IMR-90 (cell line): ENCODE results near the gene EEPD1.

Experiments
- CEBPB ChIP-seq: IDR thresholded peaks from 2 replicates; pipeline ENCODE4 v1.6.1; 2012; ENCODE audit warnings: low read depth, low read length, improper control_type of control experiment
- FOS ChIP-seq: fragments of 150-350 bp; IDR thresholded peaks from 2 replicates; pipeline ENCODE4 v1.6.1; 2016; ENCODE audit warnings: low read depth, low read length
- MAFK ChIP-seq: IDR thresholded peaks from 2 replicates; pipeline ENCODE4 v1.6.1; 2012; ENCODE audit warnings: low read depth, low read length, improper control_type of control experiment
- MXI1 ChIP-seq: IDR thresholded peaks from 2 replicates; pipeline ENCODE4 v1.6.1; 2012; ENCODE audit warnings: low read depth, mild to moderate bottlenecking, low read length, moderate library complexity, borderline replicate concordance
- NFE2L2 ChIP-seq: fragments of 150-350 bp; IDR thresholded peaks from 2 replicates; pipeline ENCODE4 v1.6.1; 2016; ENCODE audit warnings: low read depth, mild to moderate bottlenecking, low read length
- POLR2A ChIP-seq: IDR thresholded peaks from 2 replicates; pipeline ENCODE4 v1.6.1; 2012; ENCODE audit warnings: mild to moderate bottlenecking, low read depth, low read length
- RAD21 ChIP-seq: IDR thresholded peaks from 2 replicates; pipeline ENCODE4 v1.6.1; 2012; ENCODE audit warnings: low read length, improper control_type of control experiment
- RFX5 ChIP-seq: IDR thresholded peaks from 2 replicates; pipeline ENCODE4 v1.8.0; 2012; ENCODE audit warnings: low read depth, mild to moderate bottlenecking, low read length, moderate library complexity
- SMC3 ChIP-seq: fragments of 150-350 bp; IDR thresholded peaks from 2 replicates; pipeline ENCODE4 v1.6.1; 2016; ENCODE audit warnings: low read depth, mild to moderate bottlenecking, antibody characterized with exemption, low read length, moderate library complexity
- TF ChIP-seq, protein P1 (sequence below): conservative IDR thresholded peaks from 2 replicates; pipeline ENCODE4 v1.5.1; 2012; ENCODE audit warnings: mild to moderate bottlenecking, low read depth, low read length, improper control_type of control experiment
- TF ChIP-seq, protein P2 (sequence below): fragments of 150-350 bp; IDR thresholded peaks from 2 replicates; pipeline ENCODE4 v1.6.1; 2017; ENCODE audit warnings: mild to moderate bottlenecking, antibody characterized with exemption, low read length, low read depth

DNA sequence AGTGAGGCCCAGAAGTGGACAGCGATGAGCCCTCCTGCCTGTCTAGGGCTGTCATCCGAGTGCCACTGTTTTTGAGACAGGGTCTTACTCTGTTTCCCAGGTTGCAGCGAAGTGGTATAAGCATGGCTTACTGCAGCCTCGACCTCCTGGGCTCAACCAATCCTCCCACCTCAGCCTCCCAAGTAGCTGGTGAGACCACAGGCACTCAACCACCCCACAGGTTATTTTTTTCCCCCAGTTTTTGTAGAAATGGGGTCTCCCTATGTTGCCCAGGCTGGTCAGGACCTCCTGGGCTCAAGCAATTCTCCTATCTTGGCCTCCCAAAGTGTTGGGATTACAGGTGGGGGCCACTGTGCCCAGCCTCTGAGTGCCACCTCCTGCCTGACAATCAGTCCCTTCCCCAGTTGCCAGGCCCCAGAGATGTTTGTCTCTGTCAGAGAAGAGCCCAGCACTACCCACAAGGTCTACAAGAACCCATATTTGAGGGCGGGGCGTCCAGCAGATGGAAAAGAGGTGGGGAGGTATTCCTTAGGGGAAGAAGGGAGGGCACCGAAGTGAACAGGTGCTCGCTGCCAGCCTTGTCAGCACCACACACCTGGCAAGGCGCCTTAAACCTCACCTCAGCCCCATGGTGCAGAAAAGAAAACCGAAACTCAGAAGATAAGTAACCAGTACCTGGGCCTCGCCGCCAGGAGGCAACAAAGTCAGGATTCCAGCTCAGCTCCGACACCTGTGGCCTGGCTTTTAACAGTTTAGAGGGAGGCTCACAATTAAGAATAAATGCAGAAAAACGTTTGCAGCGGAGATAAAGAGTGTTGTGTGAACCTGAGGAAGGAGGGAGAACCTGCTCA lies 159.2 kb downstream of the EEPD1 start:
- TF ChIP-seq SMC3 (no peak), MXI1 (no peak), POLR2A (no peak), FOS (no peak), RFX5 (no peak), CEBPB (no peak), RAD21 (no peak), NFE2L2 (no peak), MAFK (no peak)
- TF ChIP-seq, protein P1, sequence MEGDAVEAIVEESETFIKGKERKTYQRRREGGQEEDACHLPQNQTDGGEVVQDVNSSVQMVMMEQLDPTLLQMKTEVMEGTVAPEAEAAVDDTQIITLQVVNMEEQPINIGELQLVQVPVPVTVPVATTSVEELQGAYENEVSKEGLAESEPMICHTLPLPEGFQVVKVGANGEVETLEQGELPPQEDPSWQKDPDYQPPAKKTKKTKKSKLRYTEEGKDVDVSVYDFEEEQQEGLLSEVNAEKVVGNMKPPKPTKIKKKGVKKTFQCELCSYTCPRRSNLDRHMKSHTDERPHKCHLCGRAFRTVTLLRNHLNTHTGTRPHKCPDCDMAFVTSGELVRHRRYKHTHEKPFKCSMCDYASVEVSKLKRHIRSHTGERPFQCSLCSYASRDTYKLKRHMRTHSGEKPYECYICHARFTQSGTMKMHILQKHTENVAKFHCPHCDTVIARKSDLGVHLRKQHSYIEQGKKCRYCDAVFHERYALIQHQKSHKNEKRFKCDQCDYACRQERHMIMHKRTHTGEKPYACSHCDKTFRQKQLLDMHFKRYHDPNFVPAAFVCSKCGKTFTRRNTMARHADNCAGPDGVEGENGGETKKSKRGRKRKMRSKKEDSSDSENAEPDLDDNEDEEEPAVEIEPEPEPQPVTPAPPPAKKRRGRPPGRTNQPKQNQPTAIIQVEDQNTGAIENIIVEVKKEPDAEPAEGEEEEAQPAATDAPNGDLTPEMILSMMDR: no peak
- TF ChIP-seq, protein P2, sequence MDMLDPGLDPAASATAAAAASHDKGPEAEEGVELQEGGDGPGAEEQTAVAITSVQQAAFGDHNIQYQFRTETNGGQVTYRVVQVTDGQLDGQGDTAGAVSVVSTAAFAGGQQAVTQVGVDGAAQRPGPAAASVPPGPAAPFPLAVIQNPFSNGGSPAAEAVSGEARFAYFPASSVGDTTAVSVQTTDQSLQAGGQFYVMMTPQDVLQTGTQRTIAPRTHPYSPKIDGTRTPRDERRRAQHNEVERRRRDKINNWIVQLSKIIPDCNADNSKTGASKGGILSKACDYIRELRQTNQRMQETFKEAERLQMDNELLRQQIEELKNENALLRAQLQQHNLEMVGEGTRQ: no peak
